SU-DHL-6 (cell line): Measurements from ENCODE around the gene DIO3.
"Not testable (repeated sequence)": the region's sequence is repeated elsewhere in the genome, so short reads cannot be mapped to it uniquely, and the experiment has no call there.

Source experiments
- H2AFZ ChIP-seq: fragments of 200-600 bp; sonication (generic); 2 replicates; pipeline ENCODE4 v1.6.1; 2014; ENCODE audit warnings: low read depth, mild to moderate bottlenecking, moderate library complexity, mixed read lengths, antibody characterized with exemption, low read length; ENCODE audit not compliant: severe bottlenecking
- H3F3A ChIP-seq: fragments of 200-600 bp; shearing (Covaris generic); 2 replicates; pipeline ENCODE4 v1.6.0; 2016; ENCODE audit warnings: antibody characterized with exemption, mild to moderate bottlenecking; ENCODE audit not compliant: insufficient read depth
- H3K27ac ChIP-seq: fragments of 200-600 bp; sonication (generic); 2 replicates; pipeline ENCODE4 v1.5.1; 2016; ENCODE audit warnings: low read depth, mild to moderate bottlenecking, low read length, moderate library complexity, mixed read lengths
- H3K27me3 ChIP-seq: fragments of 200-600 bp; sonication (generic), shearing (Covaris generic); 2 replicates; pipeline ENCODE4 v1.6.0; 2014; ENCODE audit warnings: mild to moderate bottlenecking, low read length
- H3K36me3 ChIP-seq: fragments of 200-600 bp; sonication (generic); 2 replicates; pipeline ENCODE4 v1.6.1; 2014; ENCODE audit warnings: mild to moderate bottlenecking, low read length, mixed read lengths
- H3K4me2 ChIP-seq: fragments of 300-600, 200-600 bp; shearing (Covaris generic), sonication (generic); 2 replicates; pipeline ENCODE4 v1.6.0; 2014; ENCODE audit warnings: low read length, low read depth, mild to moderate bottlenecking; ENCODE audit not compliant: poor library complexity, severe bottlenecking
- H3K4me3 ChIP-seq: fragments of 200-600 bp; sonication (generic); 2 replicates; pipeline ENCODE4 v1.5.1; 2014; ENCODE audit warnings: antibody characterized with exemption, low read length, mild to moderate bottlenecking, mixed read lengths; ENCODE audit not compliant: insufficient read depth, poor library complexity, severe bottlenecking
- H3K79me2 ChIP-seq: fragments of 200-600 bp; sonication (generic); 2 replicates; pipeline ENCODE4 v1.6.1; 2014; ENCODE audit warnings: mild to moderate bottlenecking, low read length, moderate library complexity; ENCODE audit not compliant: insufficient read depth
- H3K9ac ChIP-seq: fragments of 200-600 bp; sonication (generic); 2 replicates; pipeline ENCODE4 v1.7.0; 2014; ENCODE audit warnings: mild to moderate bottlenecking, low read length
- H3K9me2 ChIP-seq: fragments of 200-600 bp; sonication (generic); replicated peaks from 2 replicates; pipeline ENCODE4 v1.6.1; 2014; ENCODE audit warnings: low read length; ENCODE audit not compliant: insufficient read depth
- H3K9me3 ChIP-seq: fragments of 200-600 bp; sonication (generic); 2 replicates; pipeline ENCODE4 v1.6.1; 2014; ENCODE audit warnings: low read length, mixed read lengths; ENCODE audit not compliant: insufficient read depth
- H4K20me1 ChIP-seq: fragments of 200-600 bp; sonication (generic); 2 replicates; pipeline ENCODE4 v1.6.1; 2014; ENCODE audit warnings: low read depth, mild to moderate bottlenecking, antibody characterized with exemption, low read length, moderate library complexity, mixed read lengths
- EZH2phosphoT487 ChIP-seq: fragments of 200-600 bp; sonication (generic), shearing (Covaris generic); conservative IDR thresholded peaks from 2 replicates; pipeline ENCODE4 v1.6.1; 2018; ENCODE audit warnings: mild to moderate bottlenecking, antibody characterized with exemption, low read length, moderate library complexity, mixed read lengths
- TF ChIP-seq, protein P1 (sequence below): fragments of 200-600 bp; sonication (generic); IDR thresholded peaks from one replicate; pipeline ENCODE4 v1.5.1; 2017; ENCODE audit warnings: antibody characterized with exemption, mild to moderate bottlenecking, low read length, moderate library complexity; ENCODE audit not compliant: insufficient read depth, poor library complexity, severe bottlenecking

Gene DIO3

DNA sequence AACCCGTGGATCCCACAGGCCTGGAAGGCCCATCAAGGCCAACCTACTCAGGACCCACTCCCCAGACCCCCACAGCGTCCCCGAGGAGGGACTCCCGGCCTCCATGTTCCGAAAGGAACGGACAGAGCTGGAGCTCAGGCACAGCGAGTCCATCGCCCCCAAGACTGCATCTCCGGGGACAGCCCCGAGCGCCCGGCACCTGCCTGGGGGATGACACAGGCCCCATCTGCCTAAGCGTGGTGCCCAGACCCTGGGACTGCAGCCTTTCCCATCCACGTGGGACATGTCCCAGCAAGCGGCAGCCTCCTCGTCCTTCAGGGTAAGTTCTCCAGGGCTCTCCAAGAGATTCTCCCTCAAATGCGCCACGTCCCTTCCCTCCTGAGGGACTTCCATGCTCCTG, 12.1 kb upstream of the DIO3 start:
- Histone ChIP-seq H3K36me3 (no peaks in the 10 kb centered on the region), H2AFZ (no peak overlapping the region), H3K27me3 (no peaks in the 10 kb centered on the region), H3K9ac (no peak overlapping the region), H3K27ac (no peak overlapping the region), H3K4me2 (no peak overlapping the region), H3K79me2 (no peaks in the 10 kb centered on the region), H3K9me3 (no peaks in the 10 kb centered on the region), H4K20me1 (no peaks in the 10 kb centered on the region), H3K9me2 (no peaks in the 10 kb centered on the region), H3K4me3 (no peak overlapping the region), H3F3A (no peaks in the 10 kb centered on the region)
- no peak for TF ChIP-seq EZH2phosphoT487
- TF ChIP-seq, protein P1, sequence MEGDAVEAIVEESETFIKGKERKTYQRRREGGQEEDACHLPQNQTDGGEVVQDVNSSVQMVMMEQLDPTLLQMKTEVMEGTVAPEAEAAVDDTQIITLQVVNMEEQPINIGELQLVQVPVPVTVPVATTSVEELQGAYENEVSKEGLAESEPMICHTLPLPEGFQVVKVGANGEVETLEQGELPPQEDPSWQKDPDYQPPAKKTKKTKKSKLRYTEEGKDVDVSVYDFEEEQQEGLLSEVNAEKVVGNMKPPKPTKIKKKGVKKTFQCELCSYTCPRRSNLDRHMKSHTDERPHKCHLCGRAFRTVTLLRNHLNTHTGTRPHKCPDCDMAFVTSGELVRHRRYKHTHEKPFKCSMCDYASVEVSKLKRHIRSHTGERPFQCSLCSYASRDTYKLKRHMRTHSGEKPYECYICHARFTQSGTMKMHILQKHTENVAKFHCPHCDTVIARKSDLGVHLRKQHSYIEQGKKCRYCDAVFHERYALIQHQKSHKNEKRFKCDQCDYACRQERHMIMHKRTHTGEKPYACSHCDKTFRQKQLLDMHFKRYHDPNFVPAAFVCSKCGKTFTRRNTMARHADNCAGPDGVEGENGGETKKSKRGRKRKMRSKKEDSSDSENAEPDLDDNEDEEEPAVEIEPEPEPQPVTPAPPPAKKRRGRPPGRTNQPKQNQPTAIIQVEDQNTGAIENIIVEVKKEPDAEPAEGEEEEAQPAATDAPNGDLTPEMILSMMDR: no peak

DNA sequence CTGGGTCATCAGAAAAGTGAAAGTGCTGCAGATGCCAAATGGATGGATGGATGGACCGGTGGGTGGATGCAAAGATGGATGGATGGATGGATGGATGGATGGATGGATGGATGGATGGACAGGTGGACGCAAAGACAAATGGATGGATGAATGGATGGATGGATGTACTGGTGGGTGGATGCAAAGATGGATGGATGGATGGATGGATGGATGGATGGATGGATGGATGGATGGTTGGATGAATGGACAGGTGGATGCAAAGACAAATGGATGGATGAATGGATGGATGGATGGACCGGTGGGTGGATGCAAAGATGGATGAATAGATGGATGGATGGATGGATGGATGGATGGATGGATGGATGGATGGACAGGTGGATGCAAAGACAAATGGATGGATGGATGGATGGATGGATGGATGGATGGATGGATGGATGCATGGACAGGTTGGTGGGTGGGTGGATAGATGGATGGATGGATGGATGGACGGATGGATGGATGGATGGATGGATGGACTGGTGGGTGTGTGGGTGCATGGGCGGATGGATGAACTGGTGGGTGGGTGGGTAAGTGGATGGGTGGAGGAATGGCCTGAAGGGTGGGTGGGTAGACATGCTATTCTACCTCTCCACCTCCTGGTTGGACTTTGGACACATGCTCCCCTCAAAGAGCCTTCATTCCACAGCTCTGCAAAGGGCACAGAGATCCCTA, 10.9 kb upstream of the DIO3 start:
- H3K79me2 ChIP-seq, H3K4me3 ChIP-seq: not testable (repeated sequence)

DNA sequence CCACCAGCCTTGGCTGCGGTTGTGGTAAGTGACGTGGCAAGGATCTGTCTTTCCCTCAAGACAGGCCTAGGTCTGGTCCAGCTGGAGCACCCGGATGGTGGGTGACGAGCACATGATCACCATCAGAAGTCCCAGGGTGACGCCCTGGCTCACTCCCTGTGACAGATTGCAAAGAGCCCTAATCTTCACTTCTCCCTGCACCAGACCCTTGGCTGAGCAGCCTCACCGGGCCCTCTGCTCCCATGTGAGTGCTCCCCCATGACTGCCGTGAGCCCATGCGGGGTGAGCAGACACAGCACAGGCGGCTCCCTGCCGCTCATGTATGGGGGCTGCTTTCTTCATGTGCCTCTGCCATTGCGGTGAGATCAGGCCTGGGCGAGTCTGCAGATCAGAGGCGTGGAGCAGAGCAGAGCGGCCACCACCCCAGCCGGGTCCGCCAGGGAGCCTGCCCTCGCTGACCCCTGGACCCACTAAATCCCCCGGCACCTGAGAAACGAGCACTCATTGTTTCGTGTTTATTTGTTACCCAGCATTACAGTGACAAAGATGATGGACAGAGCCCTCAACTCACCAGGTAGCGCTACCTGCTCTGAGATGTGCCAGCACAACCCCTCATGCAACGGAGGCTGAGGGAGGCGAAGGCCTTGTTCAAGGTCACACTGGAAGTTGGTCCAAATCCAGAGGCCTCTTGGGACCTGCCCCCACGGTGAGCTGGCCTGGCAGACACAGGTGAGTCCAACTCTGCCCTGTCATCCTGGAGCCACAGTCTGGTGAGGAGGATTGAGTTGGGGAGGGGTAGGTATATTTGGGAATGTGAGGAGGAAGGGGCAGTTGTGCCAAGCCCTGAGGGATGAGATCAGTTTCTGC, 9.3 kb upstream of the DIO3 start:
- TF ChIP-seq EZH2phosphoT487: no peak
- TF ChIP-seq, protein P1: no peak
- Histone ChIP-seq H3K9me2 (no peaks in the 10 kb centered on the region), H3K36me3 (no peaks in the 10 kb centered on the region), H3K4me3 (no peak overlapping the region), H3F3A (no peaks in the 10 kb centered on the region), H3K9me3 (no peaks in the 10 kb centered on the region), H3K4me2 (no peak overlapping the region), H3K79me2 (no peaks in the 10 kb centered on the region), H3K27me3 (no peaks in the 10 kb centered on the region), H2AFZ (no peak overlapping the region), H3K9ac (no peak overlapping the region), H4K20me1 (no peaks in the 10 kb centered on the region), H3K27ac (no peak overlapping the region)

More for the DNA sequence above, 10.9 kb upstream of the DIO3 start:
- not testable (repeated sequence) for H3F3A ChIP-seq, H4K20me1 ChIP-seq, H3K27me3 ChIP-seq, H3K9me3 ChIP-seq, H3K36me3 ChIP-seq, H2AFZ ChIP-seq, H3K4me2 ChIP-seq, H3K27ac ChIP-seq, H3K9ac ChIP-seq, H3K9me2 ChIP-seq

DNA sequence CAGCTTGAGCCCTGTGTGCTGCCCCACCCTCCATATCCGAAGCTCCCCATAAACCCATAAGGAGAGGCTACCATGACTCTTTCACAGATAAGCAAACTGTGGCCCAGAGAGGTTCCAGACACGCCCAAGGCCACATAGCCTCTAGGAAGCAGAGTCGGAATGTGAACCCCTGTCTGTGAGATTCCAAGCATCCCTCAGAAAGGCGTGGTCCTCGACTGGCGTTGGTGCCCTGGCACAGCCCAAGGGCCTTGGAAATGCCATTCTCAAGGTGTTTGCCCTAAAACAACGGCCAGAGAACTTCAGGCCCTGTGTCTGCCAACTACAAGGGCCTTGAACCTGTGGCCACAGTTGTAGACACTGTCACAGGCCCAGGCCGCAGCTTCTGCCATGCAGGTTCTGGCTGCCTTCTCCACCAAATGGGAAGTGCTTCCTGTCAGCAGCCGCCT, 8.5 kb upstream of the DIO3 start:
- TF ChIP-seq, protein P1: no peak
- TF ChIP-seq EZH2phosphoT487: no peak
- Histone ChIP-seq H2AFZ (no peak overlapping the region), H3K36me3 (no peaks in the 10 kb centered on the region), H3F3A (no peaks in the 10 kb centered on the region), H3K79me2 (no peaks in the 10 kb centered on the region), H3K4me3 (no peak overlapping the region), H3K4me2 (no peak overlapping the region), H3K9me3 (no peaks in the 10 kb centered on the region), H4K20me1 (no peaks in the 10 kb centered on the region), H3K9ac (no peak overlapping the region), H3K27me3 (no peaks in the 10 kb centered on the region), H3K27ac (no peak overlapping the region), H3K9me2 (no peaks in the 10 kb centered on the region)
